GM20431 (cell line): ENCODE measurements around the gene PTX4.

Experiments
- in situ Hi-C: fragments of 300-500 bp; cut with MseI, MboI; formaldehyde crosslinking; loops from one replicate; pipeline ENCODE4 v1.15.0; 2020; ENCODE audit warnings: low sequenced_read_pairs; ENCODE audit not compliant: unreplicated experiment

PTX4 gene

DNA sequence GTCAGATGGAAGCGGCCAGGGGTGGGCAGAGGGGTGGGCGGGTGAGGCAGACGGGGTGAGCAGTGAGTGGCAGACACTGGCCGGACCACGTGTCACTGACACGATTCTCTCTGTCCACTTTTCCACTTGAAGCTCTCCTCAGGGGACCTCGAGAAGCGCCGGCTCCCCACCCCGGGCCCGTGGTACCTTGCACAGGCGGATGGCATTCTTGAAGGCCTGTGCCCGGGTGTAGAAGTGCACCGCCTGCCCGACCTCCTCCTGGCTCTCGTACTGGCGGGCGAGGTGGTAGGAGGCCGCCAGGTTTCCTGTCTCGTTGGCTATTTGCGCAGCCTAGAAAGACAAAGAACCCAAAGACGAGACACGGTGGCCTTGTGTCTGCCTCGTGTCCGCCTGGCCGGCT is 35.6 kb upstream of the PTX4 start:
- in situ Hi-C loops, result no loop called here

GRCh38 chr16:1523581-1524245 is 35.0 kb upstream of the PTX4 start:
- in situ Hi-C loops, result no loop called here

DNA sequence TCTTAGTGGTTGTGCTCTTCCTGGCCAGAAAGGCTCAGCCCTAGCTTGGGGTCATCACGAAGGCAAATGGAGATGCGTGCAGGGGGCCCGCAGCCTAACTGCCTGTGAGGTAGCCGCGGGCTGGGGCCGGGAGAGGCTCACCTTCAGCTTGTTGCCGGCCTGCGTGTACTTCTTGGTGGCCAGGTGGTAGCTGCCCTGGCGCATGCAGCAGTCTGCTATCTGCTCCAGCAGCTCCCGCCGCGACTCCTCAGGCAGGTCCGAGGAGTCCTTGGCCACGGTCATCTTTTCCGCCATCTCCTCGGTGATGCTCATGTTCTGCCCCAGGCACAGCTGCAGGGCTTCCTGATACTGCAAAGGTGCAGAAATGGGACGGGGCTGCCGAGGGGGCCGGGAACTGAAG is 31.7 kb upstream of the PTX4 start:
- in situ Hi-C loops, result no loop called here

DNA sequence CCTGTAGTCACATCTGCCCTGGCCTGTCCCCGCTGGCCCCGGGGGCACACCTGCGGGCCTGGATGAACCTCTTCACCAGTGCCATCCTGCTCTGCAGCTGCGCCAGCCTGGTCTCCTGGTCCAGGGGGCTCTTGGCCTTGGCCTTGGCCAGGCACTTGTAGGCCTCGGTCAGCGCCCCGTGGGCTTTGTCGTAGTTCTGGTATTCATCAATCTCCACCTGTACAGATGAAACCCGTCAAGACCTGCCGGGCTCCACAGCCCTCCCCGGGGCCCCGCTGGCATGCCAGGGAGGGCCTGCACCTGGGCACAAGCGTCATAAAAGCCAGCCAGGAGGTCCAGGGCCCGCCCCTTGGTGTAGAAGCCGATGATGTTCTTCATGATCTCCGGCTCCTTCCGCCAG is 31.1 kb upstream of the PTX4 start:
- in situ Hi-C loops, result no loop called here

DNA sequence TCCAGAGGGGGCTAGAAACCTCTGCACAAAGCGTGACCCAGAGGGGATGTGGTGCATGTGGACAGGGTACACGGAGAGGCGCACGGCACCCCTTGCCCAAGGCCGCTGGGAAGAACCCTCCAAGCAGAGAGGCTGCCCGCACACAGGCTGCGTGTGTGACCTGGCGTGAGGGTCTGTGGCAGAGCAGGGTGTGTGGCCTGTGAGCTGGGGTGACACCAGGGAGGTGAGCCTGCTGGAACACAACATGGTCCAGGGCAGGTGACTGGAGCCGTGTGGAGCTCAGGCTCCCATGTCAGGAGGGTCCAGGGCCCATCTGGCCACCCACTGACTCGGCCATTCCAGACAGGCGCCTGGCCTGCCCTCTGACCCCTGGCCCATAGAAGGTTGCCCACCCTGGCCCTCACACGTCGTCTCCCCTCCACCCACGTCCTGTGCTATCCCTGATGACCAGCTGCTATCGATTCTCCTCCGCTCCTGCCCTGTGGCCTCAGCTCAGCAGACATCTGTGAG is 29.9 kb upstream of the PTX4 start:
- in situ Hi-C loops, result no loop called here

DNA sequence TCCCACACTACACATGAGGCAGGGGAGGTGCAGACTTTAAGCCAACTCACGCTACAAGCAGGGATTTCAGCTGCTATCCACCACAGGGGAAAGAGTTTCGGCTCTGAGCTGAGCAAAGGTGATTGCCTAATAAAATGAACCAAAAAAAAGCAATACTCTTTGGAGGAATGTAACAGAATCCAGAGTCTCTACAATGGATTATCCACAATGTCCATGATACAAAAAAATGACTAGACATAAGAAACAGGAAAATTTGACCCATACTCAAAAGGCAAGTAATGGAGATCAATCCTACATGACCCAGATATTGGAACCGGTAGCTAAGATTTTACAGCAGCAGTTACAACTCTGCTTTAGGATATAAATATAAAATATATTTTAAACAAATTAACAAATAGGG is 25.8 kb upstream of the PTX4 start:
- in situ Hi-C loops, result no loop called here

DNA sequence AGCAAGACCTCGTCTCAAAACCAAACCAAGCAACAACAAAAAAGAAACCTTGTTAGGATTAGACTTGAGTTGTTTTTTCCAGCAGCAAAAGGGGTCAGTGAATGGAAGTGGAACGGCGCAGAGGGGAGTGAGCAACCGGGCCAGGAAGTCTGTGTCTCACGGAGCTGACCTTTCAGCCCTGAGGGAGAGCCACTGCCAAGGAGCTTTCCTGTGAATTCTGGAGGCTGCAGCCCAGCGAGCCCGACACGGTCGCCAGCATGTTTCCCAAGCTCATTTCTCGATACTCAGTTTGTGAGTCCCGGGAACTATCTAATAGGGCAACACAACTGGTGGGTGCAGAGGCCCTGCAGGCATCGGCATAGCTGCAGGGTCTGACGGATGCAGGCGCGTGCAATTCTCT is 24.0 kb upstream of the PTX4 start:
- in situ Hi-C loops, result no loop called here

- in situ Hi-C loops, result no loop called here
Observed at GRCh38 chr16:1511662-1512569, 23.2 kb upstream of the PTX4 start.

DNA sequence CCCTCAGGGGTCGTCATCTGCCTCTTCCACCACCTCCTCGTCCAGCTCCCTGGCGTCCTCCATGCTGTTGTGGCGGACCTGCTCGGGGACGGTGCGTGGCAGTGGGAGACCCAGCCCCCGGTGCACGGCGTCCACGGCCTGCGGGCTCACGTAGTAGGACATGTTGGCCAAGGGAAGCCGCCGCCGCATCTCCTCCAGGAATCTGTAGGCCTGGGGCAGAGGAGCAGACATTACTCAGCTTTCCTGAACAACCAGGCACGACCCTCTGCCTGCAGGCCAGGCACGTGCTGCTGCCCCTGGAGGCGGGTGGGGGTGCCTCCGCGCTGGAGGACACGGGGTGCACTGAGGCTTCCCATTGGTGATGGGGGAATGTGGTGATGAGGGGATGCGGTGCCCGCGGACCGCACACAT is 22.2 kb upstream of the PTX4 start:
- in situ Hi-C loops, result no loop called here

DNA sequence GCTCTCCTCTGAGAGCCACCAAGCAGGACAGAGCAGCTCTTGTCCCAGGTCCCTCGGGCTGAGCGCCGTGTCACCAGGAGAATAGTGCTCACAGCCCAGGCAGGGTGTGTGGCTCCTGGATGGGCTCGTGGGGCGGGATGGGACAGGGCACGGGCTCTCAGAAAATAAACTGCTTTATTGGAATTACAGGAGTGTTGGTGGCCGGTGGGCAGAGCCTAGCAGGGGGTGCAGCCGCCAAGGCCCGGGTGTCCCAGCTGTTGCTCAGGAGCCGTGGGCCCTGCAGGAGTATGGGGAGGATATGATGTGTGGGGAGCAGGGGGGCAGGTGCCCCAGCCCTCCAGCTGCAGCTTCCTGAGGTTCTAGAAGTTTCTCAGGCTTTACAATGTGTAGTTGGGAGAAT is 21.5 kb upstream of the PTX4 start:
- in situ Hi-C loops, result no loop called here

DNA sequence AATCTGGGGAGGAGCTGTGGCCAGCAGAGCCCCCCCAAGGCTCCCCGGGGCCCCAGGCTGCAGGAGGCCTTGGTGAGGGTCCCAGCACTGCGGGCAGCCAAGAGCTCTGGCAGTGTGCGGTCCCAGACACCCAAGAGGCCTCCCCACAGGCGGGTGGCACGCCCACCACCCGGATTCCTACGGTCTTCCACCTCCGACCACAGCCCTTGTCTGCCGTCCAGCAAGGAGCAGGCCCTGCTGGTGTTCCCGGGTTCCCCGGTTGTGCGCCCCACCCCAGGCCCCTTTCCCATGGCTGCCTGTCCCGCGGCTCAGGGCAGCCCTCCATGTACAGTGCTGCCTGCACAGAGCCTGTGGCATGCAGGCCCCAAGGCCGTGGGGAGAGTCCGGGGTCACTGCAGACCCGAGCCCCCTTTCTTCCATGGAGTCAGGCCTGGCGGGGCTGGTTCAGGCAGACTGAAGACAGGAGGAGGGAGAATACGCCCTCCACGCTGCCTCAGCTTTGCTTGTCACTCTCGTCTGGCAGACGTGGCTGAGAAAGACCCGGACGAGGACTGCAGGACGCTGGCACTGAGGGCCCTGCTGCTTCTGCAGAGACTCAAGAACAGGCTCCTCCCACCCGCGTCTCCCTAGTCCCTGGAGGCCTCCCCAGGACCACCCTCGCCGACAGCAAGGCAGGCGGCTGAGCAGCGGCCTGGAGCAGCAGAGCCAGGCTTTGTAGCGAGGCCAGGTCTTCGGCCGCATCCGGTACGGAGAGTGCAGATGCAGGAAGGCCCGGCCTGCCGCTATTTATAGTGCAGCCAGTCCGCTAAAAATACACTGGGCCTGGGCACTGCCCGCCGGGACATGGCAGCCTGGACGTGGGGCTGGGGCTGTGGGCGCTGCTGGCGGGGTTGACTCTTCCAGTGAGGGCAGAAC is 20.8 kb upstream of the PTX4 start:
- in situ Hi-C loops, result no loop called here

- in situ Hi-C loops, result no loop called here
Observed at GRCh38 chr16:1508494-1509187, 19.9 kb upstream of the PTX4 start.

DNA sequence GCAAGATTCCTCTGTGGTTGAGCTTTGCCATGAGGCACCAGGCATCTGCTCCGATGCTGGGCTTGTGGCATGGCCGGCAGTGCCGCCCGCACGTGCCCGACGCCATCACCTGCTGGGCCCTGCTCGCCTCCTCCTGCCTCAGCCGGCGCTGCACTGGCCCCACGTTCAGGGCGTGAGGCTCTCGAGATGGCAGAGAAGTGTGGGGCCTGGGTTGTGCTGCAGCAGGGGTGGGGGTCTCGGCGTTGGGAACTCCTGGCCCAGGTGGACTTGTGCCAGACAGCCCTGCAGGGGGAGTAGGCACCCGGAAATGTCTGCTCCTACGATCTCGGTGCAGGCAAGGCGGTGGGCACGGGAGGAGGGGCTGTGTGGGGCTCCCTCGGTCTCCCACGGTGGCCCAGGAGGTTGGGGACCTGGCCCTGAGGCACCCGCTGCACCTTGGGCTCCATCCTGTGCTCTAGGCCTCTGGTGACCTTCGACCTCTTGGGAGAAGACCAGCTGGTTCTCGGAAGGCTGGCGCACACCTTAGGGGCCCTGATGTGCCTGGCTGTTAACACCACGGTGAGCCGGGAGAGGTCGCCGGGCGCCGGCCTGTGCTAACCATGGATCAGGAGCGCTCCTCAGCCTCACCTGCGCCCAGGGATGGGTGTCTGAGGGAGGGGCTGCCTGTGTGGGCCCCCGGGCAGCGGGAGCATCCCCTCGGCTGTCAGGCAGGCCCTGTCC is 17.9 kb upstream of the PTX4 start:
- in situ Hi-C loops, result no loop called here

DNA sequence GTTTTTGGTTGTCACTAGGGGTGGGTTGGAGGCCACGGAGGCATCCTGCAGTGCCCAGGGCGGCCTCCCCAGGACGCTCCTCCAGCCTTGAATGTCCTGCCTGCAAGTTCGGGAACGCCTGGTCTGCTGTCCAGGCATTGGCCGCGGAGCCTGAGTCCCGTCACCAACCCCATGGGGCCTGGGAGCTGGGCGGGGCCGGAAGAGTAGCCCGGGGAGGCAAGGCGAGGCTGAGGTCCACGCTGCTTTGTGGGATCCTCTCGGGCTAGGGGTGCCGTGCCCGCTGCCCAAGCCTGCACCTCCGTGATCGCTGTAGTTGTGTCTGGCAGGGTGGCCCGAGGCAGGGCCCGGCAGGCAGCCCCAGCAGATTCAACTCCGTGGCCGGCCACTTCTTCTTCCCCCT is 17.2 kb upstream of the PTX4 start:
- in situ Hi-C loops, result no loop called here

GRCh38 chr16:1505073-1505844 is 16.5 kb upstream of the PTX4 start:
- in situ Hi-C loops, result no loop called here

- in situ Hi-C loops, result no loop called here
Observed at GRCh38 chr16:1503110-1503955, 14.6 kb upstream of the PTX4 start.

DNA sequence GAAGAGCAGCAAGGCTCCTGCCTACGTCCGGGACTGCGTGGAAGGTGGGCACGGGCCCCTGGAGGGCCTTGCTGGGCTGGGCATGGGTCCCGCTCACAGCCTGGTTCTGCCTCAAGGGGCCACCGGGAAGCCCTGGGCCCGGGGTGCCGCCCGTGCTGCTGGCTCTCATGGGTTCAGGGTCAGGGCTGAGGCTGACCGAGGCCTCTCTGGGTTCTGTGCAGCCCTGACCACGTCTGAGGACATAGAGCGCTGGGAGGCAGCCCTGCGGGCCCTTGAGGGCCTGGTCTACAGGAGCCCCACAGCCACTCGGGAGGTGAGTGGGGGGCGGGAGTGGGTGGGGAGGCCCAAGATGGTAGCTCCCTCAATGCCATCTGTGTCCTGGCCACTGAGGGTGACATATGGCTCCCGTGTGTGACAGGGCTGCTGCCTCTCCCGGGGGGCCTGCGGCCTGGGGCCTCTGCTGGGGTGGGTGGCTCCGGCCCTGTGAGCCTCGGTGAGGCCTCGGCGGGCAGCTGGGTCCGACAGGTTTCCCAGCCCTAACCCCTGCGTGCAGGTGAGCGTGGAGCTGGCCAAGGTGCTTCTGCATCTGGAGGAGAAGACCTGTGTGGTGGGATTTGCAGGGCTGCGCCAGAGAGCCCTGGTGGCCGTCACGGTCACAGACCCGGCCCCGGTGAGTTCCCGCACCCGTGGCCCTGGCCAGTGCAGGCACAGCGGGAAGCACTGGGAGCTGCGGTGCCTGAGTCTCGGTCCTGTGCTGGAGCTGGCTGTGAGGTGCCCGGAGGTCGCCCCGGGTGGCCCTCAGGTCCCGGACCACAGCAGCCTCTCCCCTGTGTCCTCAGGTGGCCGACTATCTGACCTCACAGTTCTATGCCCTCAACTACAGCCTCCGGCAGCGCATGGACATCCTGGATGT is 13.6 kb upstream of the PTX4 start:
- in situ Hi-C loops, result no loop called here
